Measurements from ENCODE around the gene MTTP. TPM values are rescaled to one million over a fixed set of nuclear protein-coding genes. Genes with fewer than 3 reads are reported as not detected.

Gene MTTP
- total RNA-seq, 1 donor from 2014 or later = not detected

- no peaks in the 10 kb centered on the region for H3K9me3 ChIP-seq
- H3K4me1 ChIP-seq = no peaks in the 10 kb centered on the region
- no peaks in the 10 kb centered on the region for H3K27me3 ChIP-seq
- no peaks in the 10 kb centered on the region for H3K36me3 ChIP-seq
- H3K4me3 ChIP-seq = no peak overlapping the region
- no peak for TF ChIP-seq POLR2AphosphoS5 (IDR thresholded peaks at IDR 0.05; ENCODE audit: insufficient read depth in 1 of 2, low read depth in 1 of 2)
- no peak for TF ChIP-seq POLR2A (IDR thresholded peaks at IDR 0.05)
- no peak for TF ChIP-seq CTCF (IDR thresholded peaks at IDR 0.05)
- H3K27ac ChIP-seq = no peak overlapping the region
- intact Hi-C loops (cut with DNase I) = no loop called here
- no peak for DNase-seq (ENCODE audit: extremely low spot score in 2 of 2)
Measured at GRCh38 chr4:99578714-99579113, 4.1 kb downstream of the MTTP start.

- no peaks in the 10 kb centered on the region for H3K27me3 ChIP-seq
- H3K4me1 ChIP-seq = no peaks in the 10 kb centered on the region
- H3K9me3 ChIP-seq = no peaks in the 10 kb centered on the region
- no peak for TF ChIP-seq POLR2AphosphoS5 (IDR thresholded peaks at IDR 0.05; ENCODE audit: insufficient read depth in 1 of 2, low read depth in 1 of 2)
- no peak for TF ChIP-seq CTCF (IDR thresholded peaks at IDR 0.05)
- TF ChIP-seq POLR2A (IDR thresholded peaks at IDR 0.05) = no peak
- no peaks in the 10 kb centered on the region for H3K36me3 ChIP-seq
- no peak overlapping the region for H3K4me3 ChIP-seq
- intact Hi-C loops (cut with DNase I) = no loop called here
- H3K27ac ChIP-seq = no peak overlapping the region
- no peak for DNase-seq (ENCODE audit: extremely low spot score in 2 of 2)
Measured at GRCh38 chr4:99585516-99585915, 10.9 kb downstream of the MTTP start.

- intact Hi-C loops (cut with DNase I) = no loop called here
- no peaks in the 10 kb centered on the region for H3K36me3 ChIP-seq
- no peak overlapping the region for H3K27ac ChIP-seq
- H3K27me3 ChIP-seq = no peaks in the 10 kb centered on the region
- TF ChIP-seq POLR2A (IDR thresholded peaks at IDR 0.05) = no peak
- no peak for TF ChIP-seq CTCF (IDR thresholded peaks at IDR 0.05)
- no peak for TF ChIP-seq POLR2AphosphoS5 (IDR thresholded peaks at IDR 0.05; ENCODE audit: insufficient read depth in 1 of 2, low read depth in 1 of 2)
- DNase-seq (ENCODE audit: extremely low spot score in 2 of 2) = no peak
- no peaks in the 10 kb centered on the region for H3K9me3 ChIP-seq
- no peak overlapping the region for H3K4me3 ChIP-seq
- no peaks in the 10 kb centered on the region for H3K4me1 ChIP-seq
Measured at GRCh38 chr4:99586322-99586721, 11.7 kb downstream of the MTTP start.

- Histone ChIP-seq H3K9me3 (no peaks in the 10 kb centered on the region), H3K4me1 (no peaks in the 10 kb centered on the region), H3K27me3 (no peaks in the 10 kb centered on the region), H3K4me3 (no peak overlapping the region), H3K27ac (no peak overlapping the region), H3K36me3 (no peaks in the 10 kb centered on the region)
- TF ChIP-seq CTCF (IDR thresholded peaks at IDR 0.05) (no peak), POLR2A (IDR thresholded peaks at IDR 0.05) (no peak), POLR2AphosphoS5 (IDR thresholded peaks at IDR 0.05; ENCODE audit: insufficient read depth in 1 of 2, low read depth in 1 of 2) (no peak)
- no peak for DNase-seq (ENCODE audit: extremely low spot score in 2 of 2)
- intact Hi-C loops (cut with DNase I) = no loop called here
Measured at GRCh38 chr4:99586797-99587196, 12.2 kb downstream of the MTTP start.

GRCh38 chr4:99587309-99587708, 12.7 kb downstream of the MTTP start:
- Histone ChIP-seq H3K4me1 (no peaks in the 10 kb centered on the region), H3K4me3 (no peak overlapping the region), H3K27ac (no peak overlapping the region), H3K36me3 (no peaks in the 10 kb centered on the region), H3K9me3 (no peaks in the 10 kb centered on the region), H3K27me3 (no peaks in the 10 kb centered on the region)
- TF ChIP-seq POLR2A (IDR thresholded peaks at IDR 0.05) (no peak), POLR2AphosphoS5 (IDR thresholded peaks at IDR 0.05; ENCODE audit: insufficient read depth in 1 of 2, low read depth in 1 of 2) (no peak), CTCF (IDR thresholded peaks at IDR 0.05) (no peak)
- DNase-seq (ENCODE audit: extremely low spot score in 2 of 2) = no peak
- intact Hi-C loops (cut with DNase I) = no loop called here
